NT2/D1 (cell line): ENCODE measurements around the gene UBL5.

Source experiments
- SUZ12 ChIP-seq: IDR thresholded peaks from 2 replicates; pipeline ENCODE4 v1.6.1; 2011; ENCODE audit not compliant: insufficient read length, insufficient read depth; ENCODE audit errors: extremely low read depth
- YY1 ChIP-seq: IDR thresholded peaks from 2 replicates; pipeline ENCODE4 v1.6.1; 2011; ENCODE audit not compliant: insufficient read length, insufficient read depth
- ZNF274 ChIP-seq: IDR thresholded peaks from 2 replicates; pipeline ENCODE4 v1.6.1; 2011; ENCODE audit warnings: mild to moderate bottlenecking, low read depth, low read length

- no peak for TF ChIP-seq YY1
- TF ChIP-seq ZNF274 = no peak
- TF ChIP-seq SUZ12 = no peak
These were observed 28.9 kb downstream of the UBL5 start for GRCh38 chr19:9856609-9857008.
